HG03521 (cell line): ENCODE data around the gene INAFM1.
"Not testable (repeated sequence)": the region's sequence is repeated elsewhere in the genome, so short reads cannot be mapped to it uniquely, and the experiment has no call there.

Source experiments
- ATAC-seq: cut with Tn5 transposase; IDR thresholded peaks from one replicate; pipeline ENCODE4 v1.9.1; 2021; ENCODE audit warnings: mild to moderate bottlenecking, moderate library complexity; ENCODE audit not compliant: unreplicated experiment

INAFM1 gene

GRCh38 chr19:47240996-47241918, 33.4 kb upstream of the INAFM1 start:
- ATAC-seq, result no peak

GRCh38 chr19:47241919-47242577, 32.6 kb upstream of the INAFM1 start:
- ATAC-seq, result no peak

GRCh38 chr19:47243364-47243775, 31.3 kb upstream of the INAFM1 start:
- no peak for ATAC-seq

- peak; percentile 56 for ATAC-seq
Measured at GRCh38 chr19:47243776-47244547, 30.7 kb upstream of the INAFM1 start.

GRCh38 chr19:47247308-47247990, 27.2 kb upstream of the INAFM1 start:
- no peak for ATAC-seq

GRCh38 chr19:47253016-47253415, 21.7 kb upstream of the INAFM1 start:
- ATAC-seq, result not testable (repeated sequence)

GRCh38 chr19:47253467-47253881, 21.2 kb upstream of the INAFM1 start:
- ATAC-seq, result no peak

- no peak for ATAC-seq
Measured at GRCh38 chr19:47253970-47254369, 20.7 kb upstream of the INAFM1 start.

- ATAC-seq, result peak; percentile 41
Measured at GRCh38 chr19:47255879-47256692, 18.6 kb upstream of the INAFM1 start, which contains the start of gene CCDC9. Gene CCDC9 (plus strand): TSS chr19:47256525. CDS start chr19:47258401, 1,876 bp downstream.

- ATAC-seq, result peak; percentile 67
Measured at GRCh38 chr19:47256693-47257410, 17.8 kb upstream of the INAFM1 start.

GRCh38 chr19:47257411-47258169, 17.1 kb upstream of the INAFM1 start:
- no peak for ATAC-seq

- ATAC-seq, result no peak
Measured at GRCh38 chr19:47258434-47258833, 16.3 kb upstream of the INAFM1 start.

- no peak for ATAC-seq
Measured at GRCh38 chr19:47258895-47259555, 15.7 kb upstream of the INAFM1 start.

GRCh38 chr19:47260476-47260875, 14.2 kb upstream of the INAFM1 start:
- ATAC-seq, result no peak

- peak; percentile 53 for ATAC-seq
Measured at GRCh38 chr19:47261946-47262793, 12.5 kb upstream of the INAFM1 start.

GRCh38 chr19:47264629-47265028, 10.1 kb upstream of the INAFM1 start:
- ATAC-seq, result no peak

GRCh38 chr19:47266401-47266941, 8.2 kb upstream of the INAFM1 start:
- ATAC-seq, result no peak
